Myocyte (in vitro differentiated cells): Measurements from ENCODE around the gene LDHAL6B. TPM values are rescaled to one million over a fixed set of nuclear protein-coding genes. Genes with fewer than 3 reads are reported as not detected.

Source experiments
- DNase-seq: peaks from one replicate; pipeline ENCODE4 v3.0.0-alpha.2; 2012; ENCODE audit warnings: low read depth
- total RNA-seq: library from RNA; depleted of rRNA; stranded (reverse); fragments of >200 nt; gene quantifications from 2 replicates; pipeline ENCODE4 v1.2.3, GENCODE V29; 2014

Gene LDHAL6B
- total RNA-seq, 1 donor from 2014 or later: not detected

- DNase-seq: no peak
Observed at GRCh38 chr15:59216911-59217310, 10.3 kb downstream of the LDHAL6B start.

- no peak for DNase-seq
Observed at GRCh38 chr15:59217876-59218498, 11.3 kb downstream of the LDHAL6B start.

DNA sequence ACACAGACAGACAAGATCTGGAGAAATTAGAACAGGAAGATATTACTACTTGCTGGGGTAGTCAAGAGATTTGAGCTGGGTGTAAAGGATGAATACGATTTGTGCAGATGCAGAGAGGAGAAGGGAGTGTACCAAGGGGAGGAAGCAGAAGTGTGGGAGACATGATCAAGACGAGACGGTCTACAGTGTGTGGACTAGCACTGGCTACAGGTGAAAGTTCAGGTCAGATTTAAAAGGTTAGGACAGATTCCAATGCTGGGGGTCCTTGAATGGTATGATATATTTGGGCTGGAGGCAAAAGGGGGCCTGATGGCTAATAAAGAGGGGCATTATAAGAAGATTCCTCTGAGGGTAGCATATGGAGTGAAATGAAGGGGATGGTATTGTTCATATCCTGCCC lies 12.1 kb downstream of the LDHAL6B start:
- no peak for DNase-seq

GRCh38 chr15:59221511-59222505 lies 15.2 kb downstream of the LDHAL6B start:
- DNase-seq: peak; percentile 74

- DNase-seq: no peak
Observed at GRCh38 chr15:59222906-59223550, 16.4 kb downstream of the LDHAL6B start.

DNA sequence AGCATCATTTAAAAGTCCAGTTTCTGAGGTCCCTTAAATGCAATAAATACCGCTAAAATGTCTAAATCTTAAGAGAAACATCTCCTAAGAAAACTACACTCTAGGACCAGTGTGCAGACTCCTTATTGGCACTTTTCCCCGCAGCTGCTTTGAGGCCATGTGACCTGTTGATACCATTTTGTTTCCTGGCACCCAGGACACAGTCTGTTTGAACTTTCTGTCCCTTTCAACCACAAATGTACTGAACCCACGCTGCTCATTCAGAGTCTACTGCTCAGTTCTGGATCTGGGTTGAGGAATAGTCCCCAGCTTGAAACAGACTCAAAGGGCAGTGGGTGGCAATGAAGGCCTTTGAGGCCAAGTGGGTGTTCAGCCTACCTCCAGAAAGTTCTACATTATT lies 17.1 kb downstream of the LDHAL6B start:
- peak; percentile 78 for DNase-seq

- DNase-seq: no peak
Observed at GRCh38 chr15:59224474-59224873, 17.8 kb downstream of the LDHAL6B start.

DNA sequence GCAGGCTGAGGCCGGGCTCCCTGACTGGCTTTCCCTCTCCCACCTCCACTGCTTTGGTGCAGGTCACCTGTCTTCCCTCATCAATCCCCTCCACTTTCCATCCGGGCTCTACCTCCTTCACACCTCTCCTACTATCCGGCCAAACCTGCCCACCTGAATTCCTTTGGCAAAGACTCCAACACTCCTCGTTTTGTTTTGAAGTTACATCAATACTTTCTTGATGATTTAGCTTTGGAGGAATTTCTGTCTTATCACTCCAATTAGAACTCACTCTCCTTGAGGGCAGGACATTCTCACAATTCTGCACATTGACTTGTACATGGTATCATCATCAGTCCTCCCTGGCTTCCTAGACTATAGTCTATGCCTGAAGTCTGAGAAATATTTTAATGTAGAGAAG lies 20.4 kb downstream of the LDHAL6B start:
- no peak for DNase-seq

- no peak for DNase-seq
Observed at GRCh38 chr15:59229015-59229414, 22.4 kb downstream of the LDHAL6B start.

GRCh38 chr15:59229453-59229852 lies 22.8 kb downstream of the LDHAL6B start:
- DNase-seq: no peak

DNA sequence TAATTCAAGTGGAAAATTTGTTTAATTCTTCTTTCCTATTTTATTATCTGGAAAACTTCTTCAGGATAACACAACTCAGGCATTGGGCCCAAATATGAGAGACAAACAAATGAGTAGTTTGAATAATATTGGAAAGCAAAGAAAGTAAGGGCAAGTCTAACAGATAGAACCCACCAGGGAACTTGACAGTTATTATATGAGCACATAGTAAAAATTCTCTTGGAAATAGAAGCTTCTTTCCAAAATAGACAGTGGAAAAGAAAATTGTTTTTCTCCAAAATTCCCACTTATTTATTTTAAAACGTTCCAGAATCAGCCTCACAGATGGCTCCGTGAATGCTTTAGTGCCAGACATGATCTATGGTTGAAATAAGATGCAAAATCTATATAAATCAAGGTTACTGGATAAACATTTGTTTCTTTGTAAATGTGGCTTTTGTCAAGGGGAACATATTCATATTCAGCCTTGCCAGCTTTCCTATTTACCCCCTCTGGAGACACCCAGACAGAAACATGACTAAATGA lies 23.9 kb downstream of the LDHAL6B start:
- no peak for DNase-seq

GRCh38 chr15:59232476-59232875 lies 25.8 kb downstream of the LDHAL6B start:
- DNase-seq: peak; percentile 63

DNA sequence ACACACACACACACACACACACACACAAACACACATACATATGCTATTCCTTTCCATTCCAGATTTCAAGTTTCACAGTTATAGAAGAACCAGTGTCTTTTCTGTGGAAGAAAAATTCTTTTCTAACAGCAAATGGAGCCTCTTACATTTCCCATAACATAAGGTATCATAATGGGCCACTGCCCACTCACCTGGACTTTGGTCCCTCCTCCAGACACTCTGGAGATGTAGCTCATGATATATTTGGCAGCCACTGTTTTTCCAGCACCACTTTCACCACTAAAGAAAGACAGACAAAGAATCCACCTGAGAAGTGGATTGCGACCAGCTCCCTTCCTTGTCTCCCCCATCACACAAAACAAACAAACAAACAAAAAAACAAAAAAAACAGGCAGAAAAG lies 29.8 kb downstream of the LDHAL6B start:
- no peak for DNase-seq

GRCh38 chr15:59237119-59237855 lies 30.6 kb downstream of the LDHAL6B start:
- peak; percentile 54 for DNase-seq

GRCh38 chr15:59237924-59238331 lies 31.3 kb downstream of the LDHAL6B start:
- DNase-seq: no peak

- no peak for DNase-seq
Observed at GRCh38 chr15:59240036-59240435, 33.4 kb downstream of the LDHAL6B start.

- no peak for DNase-seq
Observed at GRCh38 chr15:59242649-59243048, 36.0 kb downstream of the LDHAL6B start.

DNA sequence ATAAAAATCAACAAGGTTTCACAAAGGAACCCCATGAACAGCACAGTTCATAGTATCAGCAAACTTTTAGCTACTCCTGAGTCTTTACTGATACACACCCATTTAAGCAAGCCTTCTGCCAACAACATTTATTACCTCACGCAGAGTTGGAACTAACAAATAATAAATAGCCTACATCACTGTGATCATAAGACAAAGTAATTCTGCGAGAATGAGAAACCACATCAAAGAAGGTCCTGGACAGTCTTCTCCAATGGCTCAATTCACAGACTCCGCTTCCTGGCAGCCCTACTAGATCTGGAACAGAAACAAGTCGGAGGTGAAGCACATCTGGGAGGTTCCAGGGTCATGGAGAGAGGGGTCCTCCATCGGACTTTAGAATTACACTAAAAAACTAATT lies 37.0 kb downstream of the LDHAL6B start:
- DNase-seq: no peak

DNA sequence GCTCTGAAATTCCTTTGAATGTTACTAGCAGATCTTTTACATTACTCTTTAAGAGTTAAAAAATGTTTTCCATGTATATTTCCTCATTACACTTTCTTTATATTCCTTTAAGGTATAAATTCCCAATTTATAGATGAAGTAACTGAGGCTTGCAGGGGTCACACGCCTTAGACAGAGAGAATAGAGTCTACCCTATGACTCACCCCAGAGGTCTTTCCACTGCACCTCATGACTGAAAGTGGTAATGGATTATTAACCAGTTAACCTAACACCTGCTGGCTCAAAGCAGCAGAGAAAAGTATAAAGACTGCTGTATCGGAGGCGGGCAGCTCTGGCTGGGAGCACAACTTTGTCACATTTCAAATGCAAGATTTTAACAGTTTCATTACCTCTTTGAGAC lies 37.7 kb downstream of the LDHAL6B start:
- no peak for DNase-seq

DNA sequence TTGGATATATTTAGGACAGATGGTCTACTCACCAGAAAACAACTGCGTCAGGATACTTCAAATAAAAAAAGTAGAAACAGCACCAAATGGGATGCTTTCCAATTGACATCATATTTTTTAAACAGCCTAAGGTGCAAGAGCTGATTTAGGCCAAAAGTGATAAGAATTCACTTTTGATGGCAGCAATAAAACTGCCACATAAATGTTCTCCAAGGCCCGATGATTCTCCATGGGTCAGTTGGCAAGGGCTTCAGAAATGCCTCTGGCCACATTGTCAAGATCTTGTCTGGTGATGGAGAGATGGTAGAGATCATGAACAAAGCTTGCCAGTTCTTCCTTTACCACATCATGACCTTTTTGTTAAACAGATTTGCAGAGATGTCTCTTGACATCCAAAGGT lies 38.9 kb downstream of the LDHAL6B start:
- no peak for DNase-seq

- DNase-seq: peak; percentile 53
Observed at GRCh38 chr15:59247364-59247763, 40.7 kb downstream of the LDHAL6B start.
